Ishikawa (cell line): Measurements from ENCODE around the gene PLAAT5.

ENCODE experiments used
- EP300 ChIP-seq: IDR thresholded peaks from 2 replicates; pipeline ENCODE4 v1.6.1; 2012; ENCODE audit warnings: borderline replicate concordance
- REST ChIP-seq: IDR thresholded peaks from 2 replicates; pipeline ENCODE4 v1.6.1; 2012; ENCODE audit warnings: low read depth, mild to moderate bottlenecking
- YY1 ChIP-seq: IDR thresholded peaks from 2 replicates; pipeline ENCODE4 v1.6.1; 2012; ENCODE audit warnings: low read depth
- ZBTB7A ChIP-seq: IDR thresholded peaks from 2 replicates; pipeline ENCODE4 v1.6.1; 2012; ENCODE audit warnings: low read depth

- TF ChIP-seq EP300 (no peak), YY1 (no peak), ZBTB7A (no peak), REST (no peak)
Observed at GRCh38 chr11:63511048-63511748, 20.2 kb upstream of the PLAAT5 start.
